ENCODE measurements around the gene UNC13A. TPM values are rescaled to one million over a fixed set of nuclear protein-coding genes. Genes with fewer than 3 reads are reported as not detected.
A peak's percentile ranks its signal among the peaks of the same experiment; 100 is the strongest.

Gene UNC13A
- total RNA-seq, 4 donors from 2014 or later = 0.06 to 0.22 TPM; not detected in 2

DNA sequence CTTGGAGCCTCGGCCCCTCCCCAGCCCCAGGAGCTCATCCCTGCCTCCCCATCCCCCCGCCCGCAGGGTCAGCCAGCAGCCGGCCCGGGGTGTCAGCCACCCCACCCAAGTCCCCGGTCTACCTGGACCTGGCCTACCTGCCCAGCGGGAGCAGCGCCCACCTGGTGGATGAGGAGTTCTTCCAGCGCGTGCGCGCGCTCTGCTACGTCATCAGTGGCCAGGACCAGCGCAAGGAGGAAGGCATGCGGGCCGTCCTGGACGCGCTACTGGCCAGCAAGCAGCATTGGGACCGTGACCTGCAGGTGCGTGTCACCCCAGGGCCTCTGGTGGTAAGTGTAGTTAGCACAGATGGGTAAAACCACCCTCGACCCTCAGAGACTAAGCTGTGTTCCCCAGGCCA lies 45.0 kb upstream of the UNC13A start:
- no peaks in the 10 kb centered on the region for H3K27me3 ChIP-seq
- WGBS, 2 donors = 93% methylated on average over 3 to 7 of the region's 22 CpGs
- no peak overlapping the region for H3K27ac ChIP-seq
- no peaks in the 10 kb centered on the region for H3K9me3 ChIP-seq
- no peak for DNase-seq
- H3K4me1 ChIP-seq = peaks cover 0 to 8% (median 0%) of the 10 kb centered on the region in 3 donors
- intact Hi-C loops (cut with DNase I) = no loop called here
- H3K36me3 ChIP-seq = peaks cover 19 to 88% (median 21%) of the 10 kb centered on the region in 3 donors
- TF ChIP-seq CTCF (IDR thresholded peaks at IDR 0.05) (no peak), POLR2A (IDR thresholded peaks at IDR 0.05) (no peak)
- no peak overlapping the region for H3K4me3 ChIP-seq

- TF ChIP-seq POLR2A (IDR thresholded peaks at IDR 0.05) (no peak), CTCF (IDR thresholded peaks at IDR 0.05) (no peak)
- Histone ChIP-seq H3K27ac (no peak overlapping the region), H3K27me3 (no peaks in the 10 kb centered on the region), H3K9me3 (no peaks in the 10 kb centered on the region), H3K4me1 (peaks cover 0 to 10% (median 0%) of the 10 kb centered on the region in 3 donors), H3K4me3 (no peak overlapping the region), H3K36me3 (peaks cover 28 to 100% (median 35%) of the 10 kb centered on the region in 3 donors)
- 95 to 97% methylated on average over 4 to 8 of the region's 19 CpGs for WGBS, 2 donors
- intact Hi-C loops (cut with DNase I) = no loop called here
- DNase-seq = no peak
Measured at GRCh38 chr19:17727843-17728242, 39.7 kb upstream of the UNC13A start.

DNA sequence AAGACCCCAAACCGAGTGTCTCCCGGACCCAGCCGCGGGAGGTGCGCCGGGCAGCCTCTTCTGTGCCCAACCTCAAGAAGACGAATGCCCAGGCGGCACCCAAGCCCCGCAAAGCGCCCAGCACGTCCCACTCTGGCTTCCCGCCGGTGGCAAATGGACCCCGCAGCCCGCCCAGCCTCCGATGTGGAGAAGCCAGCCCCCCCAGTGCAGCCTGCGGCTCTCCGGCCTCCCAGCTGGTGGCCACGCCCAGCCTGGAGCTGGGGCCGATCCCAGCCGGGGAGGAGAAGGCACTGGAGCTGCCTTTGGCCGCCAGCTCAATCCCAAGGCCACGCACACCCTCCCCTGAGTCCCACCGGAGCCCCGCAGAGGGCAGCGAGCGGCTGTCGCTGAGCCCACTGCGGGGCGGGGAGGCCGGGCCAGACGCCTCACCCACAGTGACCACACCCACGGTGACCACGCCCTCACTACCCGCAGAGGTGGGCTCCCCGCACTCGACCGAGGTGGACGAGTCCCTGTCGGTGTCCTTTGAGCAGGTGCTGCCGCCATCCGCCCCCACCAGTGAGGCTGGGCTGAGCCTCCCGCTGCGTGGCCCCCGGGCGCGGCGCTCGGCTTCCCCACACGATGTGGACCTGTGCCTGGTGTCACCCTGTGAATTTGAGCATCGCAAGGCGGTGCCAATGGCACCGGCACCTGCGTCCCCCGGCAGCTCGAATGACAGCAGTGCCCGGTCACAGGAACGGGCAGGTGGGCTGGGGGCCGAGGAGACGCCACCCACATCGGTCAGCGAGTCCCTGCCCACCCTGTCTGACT lies 39.0 kb upstream of the UNC13A start:
- H3K27ac ChIP-seq = no peak overlapping the region
- H3K9me3 ChIP-seq = no peaks in the 10 kb centered on the region
- DNase-seq = no peak
- no CpG with 5 or more reads among the region's 62 CpGs for WGBS, 2 donors
- H3K4me3 ChIP-seq = no peak overlapping the region
- peaks cover 1 to 11% (median 4%) of the 10 kb centered on the region in 3 donors for H3K4me1 ChIP-seq
- H3K27me3 ChIP-seq = no peaks in the 10 kb centered on the region
- intact Hi-C loops (cut with DNase I) = no loop called here
- TF ChIP-seq CTCF (IDR thresholded peaks at IDR 0.05) (no peak), POLR2A (IDR thresholded peaks at IDR 0.05) (no peak)
- H3K36me3 ChIP-seq = peaks cover 28 to 95% (median 35%) of the 10 kb centered on the region in 3 donors

DNA sequence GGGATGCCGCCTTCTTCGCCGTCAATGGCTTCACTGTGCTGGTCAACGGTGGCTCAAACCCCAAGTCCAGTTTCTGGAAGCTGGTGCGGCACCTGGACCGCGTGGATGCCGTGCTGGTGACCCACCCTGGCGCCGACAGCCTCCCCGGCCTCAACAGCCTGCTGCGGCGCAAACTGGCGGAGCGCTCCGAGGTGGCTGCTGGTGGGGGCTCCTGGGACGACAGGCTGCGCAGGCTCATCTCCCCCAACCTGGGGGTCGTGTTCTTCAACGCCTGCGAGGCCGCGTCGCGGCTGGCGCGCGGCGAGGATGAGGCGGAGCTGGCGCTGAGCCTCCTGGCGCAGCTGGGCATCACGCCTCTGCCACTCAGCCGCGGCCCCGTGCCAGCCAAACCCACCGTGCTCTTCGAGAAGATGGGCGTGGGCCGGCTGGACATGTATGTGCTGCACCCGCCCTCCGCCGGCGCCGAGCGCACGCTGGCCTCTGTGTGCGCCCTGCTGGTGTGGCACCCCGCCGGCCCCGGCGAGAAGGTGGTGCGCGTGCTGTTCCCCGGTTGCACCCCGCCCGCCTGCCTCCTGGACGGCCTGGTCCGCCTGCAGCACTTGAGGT lies 38.1 kb upstream of the UNC13A start:
- intact Hi-C loops (cut with DNase I) = no loop called here
- peaks cover 10 to 18% (median 11%) of the 10 kb centered on the region in 3 donors for H3K4me1 ChIP-seq
- no peak overlapping the region for H3K27ac ChIP-seq
- TF ChIP-seq CTCF (IDR thresholded peaks at IDR 0.05) (no peak), POLR2A (IDR thresholded peaks at IDR 0.05) (no peak)
- no peaks in the 10 kb centered on the region for H3K9me3 ChIP-seq
- no peaks in the 10 kb centered on the region for H3K27me3 ChIP-seq
- peaks cover 28 to 86% (median 35%) of the 10 kb centered on the region in 3 donors for H3K36me3 ChIP-seq
- DNase-seq = no peak
- no peak overlapping the region for H3K4me3 ChIP-seq
- 88 to 95% methylated on average over 5 to 8 of the region's 59 CpGs for WGBS, 2 donors

GRCh38 chr19:17725422-17726078 lies 37.4 kb upstream of the UNC13A start:
- no peak for DNase-seq
- H3K9me3 ChIP-seq = no peaks in the 10 kb centered on the region
- TF ChIP-seq POLR2A (IDR thresholded peaks at IDR 0.05) = no peak
- peak in 1 of 6 experiments; percentile 15 for TF ChIP-seq CTCF (IDR thresholded peaks at IDR 0.05)
- intact Hi-C loops (cut with DNase I) = no loop called here
- peaks cover 15 to 25% (median 18%) of the 10 kb centered on the region in 3 donors for H3K4me1 ChIP-seq
- no peak overlapping the region for H3K27ac ChIP-seq
- peaks cover 28 to 79% (median 35%) of the 10 kb centered on the region in 3 donors for H3K36me3 ChIP-seq
- 88 to 91% methylated on average over 7 to 13 of the region's 21 CpGs for WGBS, 2 donors
- H3K4me3 ChIP-seq = no peak overlapping the region
- no peaks in the 10 kb centered on the region for H3K27me3 ChIP-seq
